ENCODE measurements around the gene DPP9.

DNA sequence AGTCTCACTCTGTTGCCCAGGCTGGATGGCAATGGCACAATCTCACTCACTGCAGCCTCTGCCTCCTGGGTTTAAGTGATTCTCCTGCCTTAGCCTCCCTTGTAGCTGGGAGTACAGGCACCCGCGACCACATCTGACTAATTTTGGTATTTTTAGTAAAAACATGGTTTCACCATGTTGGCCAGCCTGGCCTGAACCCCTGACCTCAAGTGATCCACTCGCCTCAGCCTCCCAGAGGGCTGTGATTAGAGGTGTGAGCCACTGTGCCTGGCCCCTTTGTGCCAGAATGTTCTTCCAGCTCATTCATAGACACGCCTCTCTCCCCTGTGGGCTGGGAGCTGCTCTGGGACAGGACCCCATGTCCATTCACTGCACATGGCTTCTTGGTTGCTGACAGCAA lies 62.6 kb downstream of the DPP9 start:
- TF ChIP-seq, protein P1, sequence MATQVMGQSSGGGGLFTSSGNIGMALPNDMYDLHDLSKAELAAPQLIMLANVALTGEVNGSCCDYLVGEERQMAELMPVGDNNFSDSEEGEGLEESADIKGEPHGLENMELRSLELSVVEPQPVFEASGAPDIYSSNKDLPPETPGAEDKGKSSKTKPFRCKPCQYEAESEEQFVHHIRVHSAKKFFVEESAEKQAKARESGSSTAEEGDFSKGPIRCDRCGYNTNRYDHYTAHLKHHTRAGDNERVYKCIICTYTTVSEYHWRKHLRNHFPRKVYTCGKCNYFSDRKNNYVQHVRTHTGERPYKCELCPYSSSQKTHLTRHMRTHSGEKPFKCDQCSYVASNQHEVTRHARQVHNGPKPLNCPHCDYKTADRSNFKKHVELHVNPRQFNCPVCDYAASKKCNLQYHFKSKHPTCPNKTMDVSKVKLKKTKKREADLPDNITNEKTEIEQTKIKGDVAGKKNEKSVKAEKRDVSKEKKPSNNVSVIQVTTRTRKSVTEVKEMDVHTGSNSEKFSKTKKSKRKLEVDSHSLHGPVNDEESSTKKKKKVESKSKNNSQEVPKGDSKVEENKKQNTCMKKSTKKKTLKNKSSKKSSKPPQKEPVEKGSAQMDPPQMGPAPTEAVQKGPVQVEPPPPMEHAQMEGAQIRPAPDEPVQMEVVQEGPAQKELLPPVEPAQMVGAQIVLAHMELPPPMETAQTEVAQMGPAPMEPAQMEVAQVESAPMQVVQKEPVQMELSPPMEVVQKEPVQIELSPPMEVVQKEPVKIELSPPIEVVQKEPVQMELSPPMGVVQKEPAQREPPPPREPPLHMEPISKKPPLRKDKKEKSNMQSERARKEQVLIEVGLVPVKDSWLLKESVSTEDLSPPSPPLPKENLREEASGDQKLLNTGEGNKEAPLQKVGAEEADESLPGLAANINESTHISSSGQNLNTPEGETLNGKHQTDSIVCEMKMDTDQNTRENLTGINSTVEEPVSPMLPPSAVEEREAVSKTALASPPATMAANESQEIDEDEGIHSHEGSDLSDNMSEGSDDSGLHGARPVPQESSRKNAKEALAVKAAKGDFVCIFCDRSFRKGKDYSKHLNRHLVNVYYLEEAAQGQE (IDR thresholded peaks at IDR 0.05; ENCODE audit: low read depth), result no peak
- TF ChIP-seq YY1 (IDR thresholded peaks at IDR 0.05; ENCODE audit: low read depth) (no peak), FOXM1 (IDR thresholded peaks at IDR 0.05; ENCODE audit: borderline replicate concordance, low read depth) (no peak), CEBPB (IDR thresholded peaks at IDR 0.05) (no peak), TCF12 (IDR thresholded peaks at IDR 0.05; ENCODE audit: low read depth) (no peak), EGR1 (IDR thresholded peaks at IDR 0.05) (no peak), RAD21 (IDR thresholded peaks at IDR 0.05; ENCODE audit: low read depth) (no peak), TAF1 (IDR thresholded peaks at IDR 0.05; ENCODE audit: low read depth) (no peak), ZBTB7A (IDR thresholded peaks at IDR 0.05; ENCODE audit: low read depth) (no peak), EP300 (IDR thresholded peaks at IDR 0.05; ENCODE audit: borderline replicate concordance) (no peak), TEAD4 (IDR thresholded peaks at IDR 0.05) (no peak), CREB1 (IDR thresholded peaks at IDR 0.05; ENCODE audit: low read depth) (no peak)
- TF ChIP-seq, protein P2, sequence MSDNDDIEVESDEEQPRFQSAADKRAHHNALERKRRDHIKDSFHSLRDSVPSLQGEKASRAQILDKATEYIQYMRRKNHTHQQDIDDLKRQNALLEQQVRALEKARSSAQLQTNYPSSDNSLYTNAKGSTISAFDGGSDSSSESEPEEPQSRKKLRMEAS (IDR thresholded peaks at IDR 0.05), result no peak
- TF ChIP-seq, protein P3, sequence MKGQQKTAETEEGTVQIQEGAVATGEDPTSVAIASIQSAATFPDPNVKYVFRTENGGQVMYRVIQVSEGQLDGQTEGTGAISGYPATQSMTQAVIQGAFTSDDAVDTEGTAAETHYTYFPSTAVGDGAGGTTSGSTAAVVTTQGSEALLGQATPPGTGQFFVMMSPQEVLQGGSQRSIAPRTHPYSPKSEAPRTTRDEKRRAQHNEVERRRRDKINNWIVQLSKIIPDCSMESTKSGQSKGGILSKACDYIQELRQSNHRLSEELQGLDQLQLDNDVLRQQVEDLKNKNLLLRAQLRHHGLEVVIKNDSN (IDR thresholded peaks at IDR 0.05), result no peak
